GM18858 (cell line): ENCODE data around the gene SLC35F2.
A peak's percentile ranks its signal among the peaks of the same experiment; 100 is the strongest.
"Not testable (repeated sequence)": the region's sequence is repeated elsewhere in the genome, so short reads cannot be mapped to it uniquely, and the experiment has no call there.

Experiments used
- ATAC-seq: cut with Tn5 transposase; IDR thresholded peaks from one replicate; pipeline ENCODE4 v1.9.1; 2021; ENCODE audit not compliant: unreplicated experiment

Gene SLC35F2

DNA sequence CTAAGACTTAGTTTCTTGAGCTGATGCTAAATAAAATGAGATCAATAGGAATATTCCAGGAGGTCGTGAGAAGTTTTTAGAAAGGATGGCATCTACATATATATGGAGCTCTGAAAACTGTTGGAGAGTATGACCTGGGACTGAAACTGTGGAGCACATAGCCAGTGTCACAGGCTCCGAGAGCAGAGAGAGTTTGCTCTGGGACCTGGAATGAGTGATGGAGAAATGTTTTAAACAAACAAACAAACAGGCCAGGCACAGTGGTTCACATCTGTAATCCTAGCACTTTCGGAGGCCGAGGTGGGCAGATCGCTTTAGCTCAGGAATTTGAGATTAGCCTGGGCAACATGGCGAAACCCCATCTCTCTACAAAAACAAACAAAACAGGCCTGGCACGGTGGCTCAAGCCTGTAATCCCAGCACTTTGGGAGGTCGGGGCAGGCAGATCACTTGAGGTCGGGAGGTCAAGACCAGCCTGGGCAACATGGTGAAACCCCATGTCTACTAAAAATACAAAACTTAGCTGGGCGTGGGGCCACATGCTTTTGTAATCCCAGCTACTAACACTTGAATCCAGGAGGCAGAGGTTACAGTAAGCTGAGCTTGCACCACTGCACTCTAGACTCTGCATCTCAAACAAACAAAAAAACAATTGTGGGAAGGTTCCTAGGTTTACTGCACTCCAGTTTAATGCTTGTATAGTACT, 67.1 kb downstream of the SLC35F2 start:
- no peak for ATAC-seq

DNA sequence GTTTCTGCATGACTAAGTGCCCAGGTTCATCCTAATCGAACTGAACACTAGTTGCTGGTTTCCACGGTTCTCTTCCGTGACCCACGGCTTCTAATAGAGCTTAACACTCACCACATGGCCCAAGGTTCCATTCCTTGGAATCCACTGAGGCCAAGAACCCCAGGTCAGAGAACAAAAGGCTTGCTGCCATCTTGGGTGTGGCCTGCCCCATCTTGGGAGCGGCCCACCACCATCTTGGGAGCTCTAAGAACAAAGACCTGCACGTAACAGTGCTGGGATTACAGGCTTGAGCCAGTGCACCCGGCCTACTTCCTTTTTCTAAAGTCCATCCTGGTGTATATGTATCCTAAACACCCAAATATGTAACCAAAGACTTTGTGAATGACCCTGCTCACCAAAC, 68.8 kb downstream of the SLC35F2 start:
- no peak for ATAC-seq

DNA sequence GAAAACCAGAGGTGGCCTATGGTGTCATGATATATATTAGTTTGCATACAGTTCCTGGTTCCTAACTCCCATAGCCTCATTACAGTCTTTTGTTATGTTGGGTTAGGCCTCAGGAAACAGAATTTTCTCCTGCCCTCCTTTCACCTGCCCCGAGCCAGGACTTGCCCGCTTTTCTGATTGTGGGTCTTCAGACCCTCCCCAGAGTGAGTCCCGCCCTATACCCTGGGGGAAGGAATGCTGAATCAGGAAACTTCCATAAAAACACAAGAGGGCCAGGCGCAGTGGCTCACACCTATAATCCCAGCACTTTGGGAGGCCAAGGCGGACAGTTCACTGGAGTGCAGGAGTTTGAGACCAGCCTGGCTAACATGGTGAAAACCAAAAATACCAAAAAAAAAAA, 70.9 kb downstream of the SLC35F2 start:
- ATAC-seq: no peak

DNA sequence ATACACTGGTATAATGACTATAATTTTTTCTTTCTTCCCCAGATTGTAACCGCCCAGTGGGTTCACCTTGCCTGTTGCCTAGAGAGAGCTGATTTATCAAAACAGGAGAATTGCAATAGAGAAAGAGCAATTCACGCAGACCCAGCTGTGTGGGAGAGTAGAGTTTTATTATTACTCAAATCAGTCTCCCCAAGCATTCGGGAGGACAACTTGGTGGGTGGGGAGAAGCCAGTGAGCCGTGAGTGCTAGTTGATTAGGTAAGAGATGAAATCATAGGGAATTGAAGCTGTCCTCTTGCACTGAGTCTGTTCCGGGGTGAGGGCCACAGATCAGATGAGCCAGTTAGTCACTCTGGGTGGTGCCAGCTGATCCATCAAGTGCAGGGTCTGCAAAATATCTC, 73.2 kb downstream of the SLC35F2 start:
- ATAC-seq: no peak

DNA sequence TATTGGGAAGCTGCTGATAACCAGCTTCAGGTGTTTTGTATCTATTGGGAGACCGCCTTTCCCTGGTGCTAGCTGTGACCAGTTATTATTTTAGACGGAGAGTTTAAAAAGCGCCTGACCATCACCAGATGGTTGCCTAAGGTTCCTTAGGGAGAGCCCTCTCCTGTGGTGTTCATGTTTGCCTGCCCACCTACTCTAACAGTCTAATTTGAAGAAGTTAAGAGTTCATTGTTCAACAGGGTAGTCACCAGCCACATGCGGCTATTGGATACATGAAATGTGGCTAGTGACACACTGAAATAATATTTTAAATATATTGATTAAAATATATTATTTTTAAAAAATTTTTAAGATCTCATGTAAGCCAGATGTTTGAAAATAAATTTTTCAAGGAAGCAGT, 75.5 kb downstream of the SLC35F2 start:
- no peak for ATAC-seq

DNA sequence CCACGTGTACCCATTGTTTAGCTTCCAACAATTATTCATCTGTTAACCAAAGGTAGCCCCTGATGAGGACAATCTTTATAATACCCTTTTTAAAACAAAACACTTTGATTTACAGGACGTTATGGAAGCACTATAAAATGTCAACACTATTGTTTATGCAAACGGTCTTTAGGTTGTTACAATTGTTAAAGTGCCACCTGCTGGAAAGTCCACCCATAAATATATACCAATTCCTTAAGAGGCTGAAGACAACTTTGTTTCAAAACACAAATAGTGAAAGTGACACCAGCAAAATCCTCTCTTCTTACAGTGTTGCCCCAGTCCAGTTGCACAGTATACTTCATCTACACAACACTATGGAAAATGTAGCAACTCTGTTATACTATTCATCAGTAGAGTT, 77.8 kb downstream of the SLC35F2 start:
- ATAC-seq: no peak

DNA sequence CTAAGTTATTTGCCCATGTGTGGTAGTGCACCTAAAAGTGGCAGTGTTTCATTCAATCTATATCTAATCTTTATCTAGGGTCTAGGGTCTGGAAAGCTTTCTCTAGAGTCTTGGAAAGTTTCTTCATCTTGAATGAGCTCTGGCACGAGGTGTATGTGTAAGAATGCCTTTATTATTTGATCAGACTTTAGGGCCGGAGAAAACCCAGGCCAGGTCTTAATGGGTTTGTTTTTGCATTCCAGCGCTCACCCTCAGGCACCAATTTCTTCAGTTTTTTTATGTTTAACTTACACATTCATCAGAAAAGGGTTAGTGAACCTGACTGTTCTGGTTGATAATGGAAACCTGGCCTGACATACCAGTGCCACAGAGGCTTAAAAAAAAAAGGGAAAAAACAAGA, 78.5 kb downstream of the SLC35F2 start:
- no peak for ATAC-seq

DNA sequence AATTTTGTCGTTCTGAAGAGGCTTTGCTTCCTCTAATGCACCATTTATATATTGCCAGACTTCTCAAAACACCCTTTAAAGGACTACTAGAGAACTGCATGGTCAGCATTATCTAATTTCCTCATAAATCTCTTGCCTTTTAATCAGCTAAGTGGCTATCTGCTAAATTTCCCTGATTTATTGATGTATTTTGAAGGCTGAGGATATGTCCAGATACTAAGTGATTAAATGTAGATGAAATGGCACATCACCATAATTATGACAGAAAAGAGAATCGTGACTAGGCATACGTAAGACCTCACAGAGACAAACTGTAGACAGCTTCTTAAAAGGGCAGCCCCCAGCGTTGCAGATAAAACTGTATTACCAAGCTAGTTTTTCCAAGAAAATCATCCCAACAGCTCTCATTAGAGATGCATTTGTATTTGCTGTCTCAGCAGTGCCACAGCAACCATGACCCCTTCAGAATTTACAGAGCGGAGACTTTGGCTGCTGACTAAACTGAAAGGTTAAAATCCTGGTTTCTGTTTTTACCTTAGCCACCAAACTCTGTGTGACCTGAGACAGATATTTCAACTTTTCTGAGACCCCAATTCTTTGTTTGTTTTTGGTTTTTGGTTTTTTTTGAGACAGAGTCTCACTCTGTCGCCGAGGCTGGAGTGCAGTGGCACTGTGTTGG, 79.6 kb downstream of the SLC35F2 start:
- ATAC-seq: no peak

DNA sequence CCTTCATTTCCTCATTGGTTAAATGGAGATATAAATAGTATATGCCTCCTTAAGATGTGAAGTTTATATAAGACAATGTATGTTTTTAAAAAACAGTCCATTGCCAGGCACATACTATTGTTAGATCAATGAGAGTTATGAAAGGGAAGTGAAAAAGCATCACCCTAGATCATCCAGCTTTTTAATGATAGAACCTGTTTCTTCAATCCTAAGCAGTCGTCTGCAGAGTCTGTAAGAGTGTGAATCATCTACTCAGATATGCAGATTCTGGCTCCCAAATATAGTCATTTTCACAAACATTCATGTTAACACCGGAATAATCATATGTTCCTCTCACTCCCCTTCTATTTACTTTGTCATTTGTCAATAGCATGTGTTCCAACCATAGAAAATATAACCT, 81.5 kb downstream of the SLC35F2 start:
- ATAC-seq: peak; percentile 56

DNA sequence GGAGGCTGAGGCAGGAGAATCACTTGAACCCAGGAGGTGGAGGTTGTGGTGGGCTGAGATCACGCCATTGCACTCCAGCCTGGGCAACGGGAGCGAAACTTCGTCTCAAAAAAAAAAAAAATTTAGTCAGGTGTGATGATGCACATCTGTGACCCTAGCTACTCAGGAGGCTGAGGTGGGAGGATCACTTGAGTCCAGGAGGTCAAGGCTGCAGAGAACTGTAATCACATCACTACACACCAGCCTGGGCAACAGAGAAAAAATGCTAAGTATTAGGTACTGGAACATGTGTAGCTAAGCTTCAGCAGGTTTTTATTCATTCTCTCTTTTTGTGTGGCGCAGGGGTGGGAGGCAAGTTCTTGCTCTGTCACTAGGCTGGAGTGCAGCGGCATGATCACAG, 82.5 kb downstream of the SLC35F2 start:
- ATAC-seq: no peak

DNA sequence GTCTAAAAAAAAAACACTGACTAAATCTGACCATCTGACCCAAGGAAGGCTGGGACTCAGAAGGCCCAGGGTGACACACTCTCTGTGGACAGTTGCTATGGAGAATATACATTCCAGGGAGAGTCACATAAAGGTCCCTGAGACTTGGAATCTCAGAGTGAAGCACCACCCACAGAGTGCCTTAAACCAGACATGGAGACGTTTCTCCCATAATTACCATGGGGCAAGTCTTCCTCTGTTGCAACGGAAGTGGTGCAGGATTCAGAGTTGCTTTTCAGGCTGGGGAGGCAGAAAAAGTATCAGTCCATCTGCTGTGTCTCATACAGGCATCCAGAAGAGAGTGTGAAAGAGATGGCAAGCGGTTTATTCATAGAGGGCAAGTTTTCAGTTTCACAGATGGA, 88.0 kb downstream of the SLC35F2 start:
- no peak for ATAC-seq

DNA sequence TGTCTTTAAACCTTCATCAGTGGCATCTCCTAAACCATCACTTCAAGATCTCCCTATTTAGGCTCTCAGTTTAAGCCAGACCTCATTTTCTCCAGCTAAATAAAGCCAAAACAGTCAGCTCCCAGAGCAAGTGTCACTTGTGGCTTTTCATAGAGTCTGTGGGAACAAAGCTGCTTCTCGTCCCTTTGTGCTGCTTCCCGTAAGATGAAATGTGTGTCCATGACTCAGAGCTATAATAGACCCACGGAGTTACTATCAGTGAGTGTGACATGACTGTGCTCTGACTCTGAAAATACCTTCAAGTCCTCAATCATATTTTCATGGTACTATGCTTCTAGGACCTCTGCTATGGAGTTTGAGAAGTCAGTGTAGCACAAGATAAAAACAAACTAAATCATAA, 89.4 kb downstream of the SLC35F2 start:
- ATAC-seq: no peak

DNA sequence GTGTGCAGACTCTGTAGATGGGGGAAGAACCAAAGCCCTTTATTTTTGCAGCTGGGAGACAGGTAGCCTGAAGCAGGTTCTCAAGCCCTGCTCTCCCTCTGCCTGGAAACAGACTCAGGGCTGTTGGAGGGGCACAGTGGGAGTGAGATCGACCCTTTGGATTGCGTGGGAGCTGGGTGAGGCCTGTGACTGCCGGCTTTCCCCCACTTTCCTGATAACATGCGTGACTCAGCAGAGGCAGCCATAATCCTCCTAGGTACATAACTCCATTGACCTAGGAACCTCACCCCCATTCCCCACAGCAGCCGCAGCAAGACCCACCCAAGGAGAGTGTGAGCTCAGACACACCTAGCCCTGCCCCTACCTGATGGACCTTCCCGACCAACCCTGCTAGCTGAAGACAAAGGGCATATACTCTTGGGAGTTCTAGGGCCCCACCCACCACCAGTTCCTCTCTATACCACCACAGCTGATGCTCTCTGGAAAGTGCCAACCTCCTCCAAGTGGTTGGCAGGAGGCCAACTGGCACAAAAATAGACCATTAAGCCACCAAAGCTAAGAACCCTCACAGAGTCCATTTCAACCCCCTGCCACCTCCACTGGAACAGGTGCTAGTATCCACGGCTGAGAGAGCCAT, 99.8 kb downstream of the SLC35F2 start:
- not testable (repeated sequence) for ATAC-seq

DNA sequence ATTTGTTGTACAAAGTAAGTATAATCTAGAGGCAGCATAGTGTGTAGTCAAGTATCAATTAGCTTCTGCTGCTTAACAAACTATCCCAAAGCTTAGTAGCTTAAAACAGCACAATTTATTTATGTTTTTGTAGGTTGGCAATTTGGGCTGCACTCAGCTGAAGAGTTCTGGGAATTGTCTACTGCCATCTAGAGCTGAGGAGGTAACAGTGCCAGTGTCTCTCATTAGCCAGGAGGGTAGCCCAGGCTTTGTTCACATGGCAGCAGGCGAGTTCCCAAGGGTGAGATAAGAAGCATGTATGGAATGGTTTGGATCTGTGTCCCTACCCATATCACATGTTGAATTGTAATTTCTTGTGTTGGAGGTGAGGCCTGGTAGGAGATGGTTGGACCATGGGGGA, 100.9 kb downstream of the SLC35F2 start:
- ATAC-seq: no peak

DNA sequence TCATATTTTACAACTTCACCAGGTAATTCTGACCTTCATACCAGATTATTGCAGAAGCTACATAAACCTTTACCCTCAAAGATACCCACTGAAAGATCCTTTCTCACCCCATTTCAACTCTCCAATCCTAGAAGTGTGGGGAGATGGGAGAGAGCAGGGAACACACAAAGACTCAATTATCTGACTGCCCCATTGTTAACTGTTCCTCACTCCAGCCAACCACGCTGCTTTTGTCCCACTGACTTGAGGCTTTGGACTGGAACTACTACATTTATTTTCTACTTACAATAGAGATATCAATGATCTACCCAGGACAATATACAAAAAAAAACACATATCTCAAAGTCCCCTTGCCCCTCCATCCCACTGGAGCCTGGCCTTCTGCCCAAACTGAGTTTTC, 102.0 kb downstream of the SLC35F2 start:
- no peak for ATAC-seq

DNA sequence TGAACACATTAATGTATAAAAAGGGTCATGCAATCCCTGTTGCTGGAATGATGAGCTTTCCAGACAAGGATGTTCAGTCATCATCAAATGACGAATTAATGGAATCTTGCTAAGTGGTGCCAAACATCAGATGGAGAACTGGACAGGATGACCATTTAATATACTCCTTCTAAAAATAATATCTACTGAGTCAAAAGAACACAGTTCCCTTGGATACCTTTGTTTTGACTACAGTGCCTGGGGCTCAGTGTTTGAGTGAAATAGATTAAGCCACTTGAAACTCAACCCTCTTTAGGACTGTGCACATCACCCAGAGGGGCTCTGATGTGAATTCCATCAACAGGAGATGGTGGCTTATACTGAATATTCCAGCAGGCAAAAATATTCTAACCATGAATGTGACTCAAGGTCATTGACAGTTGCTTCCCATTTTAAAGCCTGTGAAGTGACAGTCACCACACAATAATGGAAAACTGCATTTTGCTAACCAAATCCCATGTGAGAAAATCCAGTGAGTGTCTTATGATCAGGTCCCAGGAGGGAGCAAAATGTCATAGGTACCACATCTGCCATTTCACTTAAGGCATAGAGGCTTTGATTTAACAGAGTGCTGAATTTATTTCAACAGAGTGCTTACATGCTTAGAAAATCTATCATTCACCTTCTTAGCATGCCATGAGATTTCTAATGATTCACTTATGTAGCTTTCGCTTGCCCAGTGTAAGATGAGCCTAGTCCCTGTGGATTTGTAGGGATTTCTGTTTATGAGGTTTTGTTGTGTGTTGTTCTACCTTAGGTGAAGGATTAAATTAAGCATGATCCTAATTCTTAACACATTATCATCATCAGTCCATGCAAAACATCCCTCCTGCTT, 105.4 kb downstream of the SLC35F2 start:
- ATAC-seq: no peak

DNA sequence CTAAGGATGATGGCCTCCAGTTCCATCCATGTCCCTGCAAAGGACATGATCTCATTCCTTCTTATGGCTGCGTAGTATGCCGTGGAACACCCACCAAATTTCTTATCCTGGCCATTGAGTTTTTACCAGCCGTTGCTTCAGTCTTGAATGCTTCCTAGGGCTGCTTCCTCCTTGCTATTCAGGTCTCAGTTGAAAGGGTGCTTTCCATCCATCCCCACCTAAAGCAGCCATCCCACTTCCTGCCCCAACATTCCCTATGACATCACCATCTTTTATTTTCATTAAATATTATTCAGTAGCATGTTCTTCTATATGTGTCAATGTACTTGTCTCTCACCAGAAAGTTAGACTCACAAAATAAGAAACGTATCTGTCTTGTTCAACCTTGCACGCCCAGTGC, 106.1 kb downstream of the SLC35F2 start:
- ATAC-seq: no peak

DNA sequence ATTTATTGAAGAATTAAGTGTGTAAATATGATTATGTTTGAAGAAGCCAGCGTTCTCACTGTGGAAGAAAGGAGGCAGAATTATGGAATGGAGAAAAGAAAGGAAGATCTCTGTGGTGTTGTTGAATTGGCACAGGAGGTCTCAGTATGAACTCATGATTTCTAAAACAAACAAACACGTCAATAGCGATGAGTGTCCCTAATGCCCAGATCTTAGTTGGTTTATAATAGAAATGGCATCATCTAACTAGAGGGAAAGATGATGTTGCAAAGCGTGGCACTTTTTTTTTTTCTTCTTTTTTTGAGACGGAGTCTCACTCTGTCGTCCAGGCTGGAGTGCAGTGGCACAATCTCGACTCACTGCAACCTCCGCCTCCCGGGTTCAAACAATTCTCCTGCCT, 107.5 kb downstream of the SLC35F2 start:
- no peak for ATAC-seq

DNA sequence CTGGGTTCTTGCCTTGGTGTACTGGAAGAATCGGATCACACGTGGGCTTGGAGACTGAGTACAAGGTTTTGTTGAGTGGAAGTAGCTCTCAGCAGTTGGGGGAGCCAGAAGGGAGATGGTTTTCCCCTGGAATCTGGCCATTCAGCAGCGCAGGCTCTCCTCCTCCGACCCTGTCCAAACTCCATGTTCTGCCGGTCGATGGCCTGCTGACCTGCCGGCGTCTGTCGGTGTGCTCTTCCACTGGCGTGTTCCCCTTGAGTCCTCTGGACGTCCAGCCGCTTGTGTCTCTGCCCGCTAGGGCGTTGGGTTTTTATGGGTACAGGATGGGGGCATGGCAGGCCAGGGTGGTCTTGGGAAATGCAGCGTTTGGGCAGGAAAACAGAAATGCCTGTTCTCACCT, 108.3 kb downstream of the SLC35F2 start:
- no peak for ATAC-seq

DNA sequence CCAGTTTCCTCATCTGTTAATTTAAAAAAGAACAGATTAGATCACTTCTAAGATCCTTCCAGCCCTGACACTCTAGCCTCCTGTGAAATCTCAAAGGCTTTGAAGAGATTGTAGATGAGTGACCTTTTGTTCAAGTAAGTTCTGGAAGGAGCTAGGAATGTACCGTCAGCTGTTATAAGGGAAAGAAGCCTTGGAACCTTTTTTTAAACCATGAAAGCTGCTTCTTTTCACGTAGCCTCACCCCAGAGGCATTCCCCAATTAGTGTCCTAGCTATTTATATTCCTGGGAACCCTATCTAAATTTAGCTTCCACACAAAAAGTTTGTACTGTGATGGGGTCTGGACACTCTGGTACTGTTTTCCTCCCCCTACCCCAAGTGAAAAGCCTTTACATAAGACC, 111.0 kb downstream of the SLC35F2 start:
- ATAC-seq: no peak

DNA sequence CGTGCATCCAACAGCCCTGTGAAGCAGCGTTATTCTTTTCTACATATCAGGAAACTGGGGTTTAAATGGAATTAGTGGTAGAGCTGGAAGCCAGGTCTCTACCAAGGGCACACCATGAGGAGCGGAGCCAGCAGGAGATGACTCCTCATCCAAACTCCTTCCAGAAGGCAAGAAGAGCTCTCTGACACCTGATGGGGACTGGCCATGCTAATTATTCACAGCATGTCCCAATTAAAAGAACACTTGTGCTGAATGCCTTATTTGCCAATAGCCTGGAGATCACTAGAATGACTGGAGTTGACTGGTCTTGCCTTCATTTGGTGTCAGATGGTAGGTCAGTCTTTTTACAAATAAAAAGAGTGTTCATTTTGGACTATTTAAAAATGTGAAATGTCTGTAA, 113.9 kb downstream of the SLC35F2 start:
- ATAC-seq: no peak

DNA sequence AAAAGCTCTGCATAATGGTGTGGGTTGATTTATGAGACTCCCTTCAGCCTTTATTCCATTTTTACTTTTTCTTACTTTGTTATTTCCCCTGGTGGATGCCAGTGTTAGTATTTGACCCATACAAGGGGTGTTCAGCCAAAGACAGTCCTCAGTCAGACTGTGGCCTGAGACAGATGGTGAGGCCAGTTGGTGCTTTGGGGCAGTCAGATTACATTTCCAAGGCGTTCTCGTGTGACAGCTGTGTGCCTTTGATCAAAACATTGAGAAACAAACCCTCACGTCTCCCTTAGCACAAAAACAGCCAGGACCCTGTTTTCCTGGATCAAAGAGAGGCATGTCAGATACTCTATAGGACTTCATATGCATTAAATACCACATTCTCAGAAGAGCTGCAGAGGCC, 115.4 kb downstream of the SLC35F2 start:
- ATAC-seq: no peak
